HT1080 (cell line): ENCODE results near the gene SPATS2. TPM values are rescaled to one million over a fixed set of nuclear protein-coding genes. Genes with fewer than 3 reads are reported as not detected.

Experiments
- DNase-seq: peaks from one replicate; pipeline ENCODE4 v3.0.0-alpha.2; 2015; ENCODE audit warnings: low read depth
- small RNA-seq: library from RNA; depleted of rRNA; stranded (forward); fragments of <200 nt; gene quantifications from one replicate; pipeline ENCODE3, GENCODE V24; 2014
- total RNA-seq: library from RNA; depleted of rRNA; stranded (reverse); fragments of >200 nt; shearing (Covaris generic); gene quantifications from 2 replicates; pipeline ENCODE4 v1.2.3, GENCODE V29; 2014; rRNA removed

The SPATS2 gene
- total RNA-seq, 1 experiment from 2014 or later: 39.4 TPM

DNA sequence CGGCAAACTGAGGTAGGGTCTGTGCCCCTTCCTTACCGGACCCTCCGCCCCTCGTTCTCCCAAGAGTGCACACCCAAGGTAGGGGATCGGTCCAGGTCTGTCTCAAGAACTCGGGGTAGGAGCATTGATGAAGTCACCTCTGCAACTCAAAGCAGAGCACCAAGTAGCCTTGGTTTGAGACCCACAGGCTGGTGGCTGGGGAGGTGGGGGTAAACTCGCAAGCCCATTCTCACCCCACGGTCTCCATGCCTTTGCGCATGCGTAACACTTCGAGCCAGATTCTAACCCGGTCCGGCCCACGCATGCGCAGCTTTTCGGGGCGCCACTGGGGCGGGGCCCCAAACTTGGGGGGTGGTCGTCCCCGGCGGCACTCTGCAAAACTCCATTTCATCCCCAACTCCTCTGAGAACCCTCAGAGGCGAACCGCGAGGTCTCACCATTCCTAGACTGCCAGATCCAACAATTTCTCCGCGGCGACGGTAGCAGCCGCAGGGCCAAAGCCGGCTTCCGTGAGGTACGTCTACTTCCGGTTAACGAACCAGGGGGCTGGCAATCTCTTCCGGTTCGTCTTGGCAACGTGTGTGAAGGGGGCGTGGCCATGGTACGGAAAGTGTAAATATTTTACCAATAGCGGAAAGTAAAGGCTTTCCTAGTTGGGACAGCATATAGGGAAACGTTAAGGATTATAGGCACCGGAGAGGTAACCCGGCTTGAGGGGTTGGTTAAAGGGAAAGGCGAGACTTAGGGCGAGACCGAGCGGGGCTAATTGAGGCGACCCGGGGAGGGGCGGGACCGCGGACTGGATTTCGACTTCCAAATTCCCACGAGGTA, 200.6 kb downstream of the SPATS2 start, which contains the start of gene MCRS1:
TSS of gene MCRS1 (minus strand) at position 532 of the 831 bp plus-strand sequence. CDS start 1,411 bp downstream, outside the sequence.
- peak; percentile 80 for DNase-seq

DNA sequence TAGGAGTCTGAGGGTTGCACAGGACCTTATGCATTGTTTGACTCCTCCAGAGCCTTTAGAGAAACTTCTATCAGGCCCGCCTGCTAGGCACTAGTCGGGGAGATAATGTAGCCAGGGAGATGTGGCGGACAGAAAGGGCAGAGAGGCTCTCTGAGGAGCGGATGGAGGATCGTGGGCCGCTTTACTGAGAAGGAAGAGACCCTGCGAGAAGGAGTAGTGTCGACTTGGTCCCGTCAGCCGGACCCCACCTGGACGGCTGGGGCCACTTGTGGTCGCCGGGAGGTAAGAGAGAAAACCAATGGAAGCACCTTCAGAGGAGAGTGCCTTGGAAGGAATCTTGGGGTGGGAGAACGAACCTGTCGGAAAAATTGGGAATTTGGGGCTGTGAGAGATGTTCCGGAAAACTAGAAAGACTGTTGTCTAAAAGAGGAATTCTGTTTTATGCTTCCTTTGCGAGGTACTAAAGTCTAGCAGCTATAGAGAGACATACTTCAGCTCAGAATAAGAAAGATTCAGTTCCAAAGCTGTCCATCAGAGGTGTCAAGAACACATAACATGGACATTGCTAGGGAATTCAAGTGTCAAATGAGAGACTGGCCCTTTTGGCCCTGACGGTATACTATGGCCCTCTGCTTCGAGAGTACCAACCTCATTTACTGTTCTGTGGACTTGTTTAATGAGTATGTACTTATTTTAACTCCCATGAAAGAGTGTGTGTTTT, 201.3 kb downstream of the SPATS2 start:
- DNase-seq: peak; percentile 13

Small RNAs within 50 kb of the gene (small RNA-seq; reads per million reads assigned to genes)
- gene AC125611.1: not detected

Other genes with a start within 250 kb of the SPATS2 start
- 4,519 and 5,260 TPM in 2 replicates for gene TUBA1B, start 236.1 kb upstream of the SPATS2 start, total RNA-seq
- 329 and 349 TPM in 2 replicates for gene TUBA1A, start 178.4 kb upstream of the SPATS2 start, total RNA-seq
- gene TUBA1C, start 102.4 kb upstream of the SPATS2 start, total RNA-seq: 1,877 and 2,544 TPM in 2 replicates
- 0.13 and 0.21 TPM in 2 replicates for gene PRPH, start 72.3 kb upstream of the SPATS2 start, total RNA-seq
- 35.8 and 48.7 TPM in 2 replicates for gene TROAP, start 44.2 kb upstream of the SPATS2 start, total RNA-seq
- 5.3 and 5.7 TPM in 2 replicates for gene C1QL4, start 30.3 kb upstream of the SPATS2 start, total RNA-seq
- gene DNAJC22, start 20.6 kb upstream of the SPATS2 start, total RNA-seq: 8.3 and 9.1 TPM in 2 replicates
- 4.7 and 5.2 TPM in 2 replicates for gene KCNH3, start 171.6 kb downstream of the SPATS2 start, total RNA-seq
- 99.1 and 106 TPM in 2 replicates for gene MCRS1, start 200.7 kb downstream of the SPATS2 start, total RNA-seq
- gene FAM186B, start 238.2 kb downstream of the SPATS2 start, total RNA-seq: 0.17 and 0.64 TPM in 2 replicates